Neutrophil (primary cell): ENCODE results near the gene REG4.

Experiments
- H3K27ac ChIP-seq: fragments of 200-600 bp; sonication (generic); 2 replicates; pipeline ENCODE4 v1.5.1; 2016; ENCODE audit warnings: mild to moderate bottlenecking, moderate library complexity
- H3K27me3 ChIP-seq: fragments of 200-600 bp; sonication (generic); 2 replicates; pipeline ENCODE4 v1.6.0; 2016; ENCODE audit warnings: mild to moderate bottlenecking
- H3K36me3 ChIP-seq: fragments of 200-600 bp; sonication (generic); 2 replicates; pipeline ENCODE4 v1.5.1; 2017
- H3K4me1 ChIP-seq, 2 experiments: fragments of 200-600 bp in 1 of 2; sonication (generic) in 1 of 2; 1 replicate in 1 of 2; 2 replicates in 1 of 2; pipeline versions ENCODE4 v1.5.1 to v1.6.1; 2013 to 2016; ENCODE audit warnings: low read depth in 1 of 2, low read length in 1 of 2, mild to moderate bottlenecking in 1 of 2, moderate library complexity in 1 of 2; ENCODE audit not compliant: control insufficient read depth in 1 of 2, insufficient read depth in 1 of 2
- H3K4me3 ChIP-seq, 2 experiments: fragments of 200-600 bp in 1 of 2; sonication (generic) in 1 of 2; 1 replicate in 1 of 2; 2 replicates in 1 of 2; pipeline ENCODE4 v1.5.1; 2013 to 2016; ENCODE audit warnings: low read depth in 1 of 2, low read length in 1 of 2, mild to moderate bottlenecking in 1 of 2, moderate library complexity in 1 of 2
- H3K9me3 ChIP-seq: fragments of 200-600 bp; sonication (generic); 2 replicates; pipeline ENCODE4 v1.5.1; 2016
- CTCF ChIP-seq: fragments of 200-600 bp; sonication (generic); IDR thresholded peaks from 2 replicates; pipeline ENCODE4 v1.5.1; 2016; ENCODE audit warnings: antibody characterized with exemption

REG4 gene

GRCh38 chr1:119778359-119778758 is 32.9 kb downstream of the REG4 start:
- H3K4me3 ChIP-seq = no peak overlapping the region
- no peaks in the 10 kb centered on the region for H3K9me3 ChIP-seq
- no peak overlapping the region for H3K27ac ChIP-seq
- no peaks in the 10 kb centered on the region for H3K36me3 ChIP-seq
- H3K27me3 ChIP-seq = no peaks in the 10 kb centered on the region
- no peak for TF ChIP-seq CTCF
- peaks cover 6 to 10% of the 10 kb centered on the region in 2 experiments for H3K4me1 ChIP-seq

DNA sequence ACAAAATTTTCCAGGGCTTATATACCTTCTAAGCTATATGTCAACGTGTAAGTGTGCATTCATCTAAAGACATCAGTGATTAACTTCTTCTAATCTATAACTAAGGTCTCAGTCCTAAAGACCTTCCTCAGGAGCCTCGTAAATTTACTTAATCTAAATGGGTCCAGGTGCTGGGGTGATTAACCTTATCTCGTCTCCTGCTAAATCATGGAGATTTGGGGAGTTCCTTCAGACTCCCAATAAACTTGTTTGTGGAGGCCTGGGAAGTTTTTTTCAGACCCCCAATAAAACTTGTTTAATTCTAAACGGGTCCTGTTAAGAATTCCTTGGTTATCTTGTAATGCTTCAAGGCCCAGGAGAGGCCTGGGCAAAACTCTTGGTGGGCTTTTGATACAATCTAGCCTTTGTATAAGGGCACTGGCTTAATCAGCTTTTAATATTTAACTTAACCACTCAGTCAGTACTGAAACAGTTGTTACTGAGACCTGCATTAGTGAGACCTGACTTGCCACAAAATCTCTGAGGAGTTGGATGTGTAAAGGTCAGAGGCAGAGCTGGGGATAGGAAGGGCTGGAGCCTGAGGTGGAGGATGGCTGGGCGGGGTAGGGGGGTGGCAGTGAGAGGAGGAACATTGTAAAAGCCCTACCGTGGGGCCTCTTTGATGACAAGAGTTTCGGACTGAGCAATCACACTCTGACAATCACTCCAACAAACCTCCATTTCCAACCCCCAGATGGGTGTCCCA is 36.3 kb downstream of the REG4 start:
- Histone ChIP-seq H3K9me3 (no peaks in the 10 kb centered on the region), H3K36me3 (no peaks in the 10 kb centered on the region), H3K27me3 (no peaks in the 10 kb centered on the region), H3K4me3 (no peak overlapping the region), H3K27ac (no peak overlapping the region), H3K4me1 (no peaks in the 10 kb centered on the region)
- no peak for TF ChIP-seq CTCF

DNA sequence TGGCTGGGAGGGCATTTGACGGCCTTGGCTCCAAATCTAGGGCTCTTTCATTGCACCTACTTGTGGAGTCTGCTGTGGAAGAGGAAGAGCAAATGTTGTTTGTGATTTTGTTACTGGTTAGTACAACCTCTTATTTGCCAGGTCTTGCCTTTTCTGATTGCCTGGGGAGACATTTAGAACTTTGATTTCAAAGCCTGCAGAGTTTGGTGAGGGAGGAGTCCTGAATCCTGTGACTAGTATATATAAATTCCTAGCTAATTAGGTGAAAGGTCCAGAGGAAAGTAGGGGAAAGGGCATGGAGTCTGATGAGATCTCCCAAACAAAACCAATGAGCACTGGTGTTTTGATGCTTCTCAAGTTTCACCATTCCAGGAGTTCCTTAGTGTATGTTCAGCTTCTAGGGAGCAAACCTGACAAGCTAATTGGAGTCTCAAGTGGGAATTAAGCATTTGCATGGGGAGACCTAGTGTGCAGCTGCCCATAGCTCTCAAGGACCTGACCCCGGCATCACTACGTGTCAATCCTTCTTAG is 37.5 kb downstream of the REG4 start:
- H3K4me3 ChIP-seq = no peak overlapping the region
- no peaks in the 10 kb centered on the region for H3K4me1 ChIP-seq
- H3K36me3 ChIP-seq = no peaks in the 10 kb centered on the region
- TF ChIP-seq CTCF = no peak
- H3K27me3 ChIP-seq = no peaks in the 10 kb centered on the region
- H3K27ac ChIP-seq = no peak overlapping the region
- H3K9me3 ChIP-seq = no peaks in the 10 kb centered on the region

DNA sequence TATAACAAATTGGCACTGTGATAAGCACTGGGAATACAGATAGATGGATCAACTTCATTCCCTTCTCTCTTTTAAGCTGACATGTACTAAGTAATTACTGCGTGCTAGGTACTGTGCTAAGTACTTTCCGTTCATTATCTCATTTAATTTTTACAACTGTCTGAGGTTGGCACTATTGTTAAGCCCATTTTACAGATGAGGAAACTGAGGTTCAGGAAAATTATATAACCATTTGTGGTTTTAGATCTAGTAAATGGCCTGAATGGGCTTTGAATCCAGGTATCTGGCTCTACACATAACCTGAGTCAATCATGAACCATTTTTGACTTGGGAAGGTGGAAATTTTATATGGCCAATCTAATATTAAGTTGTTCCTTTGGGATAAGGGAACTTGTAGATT is 39.0 kb downstream of the REG4 start:
- H3K4me1 ChIP-seq = no peaks in the 10 kb centered on the region
- no peaks in the 10 kb centered on the region for H3K9me3 ChIP-seq
- H3K4me3 ChIP-seq = no peak overlapping the region
- no peaks in the 10 kb centered on the region for H3K27me3 ChIP-seq
- H3K36me3 ChIP-seq = no peaks in the 10 kb centered on the region
- no peak overlapping the region for H3K27ac ChIP-seq
- no peak for TF ChIP-seq CTCF

GRCh38 chr1:119771770-119772169 is 39.5 kb downstream of the REG4 start:
- no peak for TF ChIP-seq CTCF
- Histone ChIP-seq H3K4me1 (no peaks in the 10 kb centered on the region), H3K9me3 (no peaks in the 10 kb centered on the region), H3K4me3 (no peak overlapping the region), H3K36me3 (no peaks in the 10 kb centered on the region), H3K27ac (no peak overlapping the region), H3K27me3 (no peaks in the 10 kb centered on the region)
